Ureter (tissue), 1 donor: ENCODE data around the gene PXK. TPM values are rescaled to one million over a fixed set of nuclear protein-coding genes. Genes with fewer than 3 reads are reported as not detected.
"Not testable (repeated sequence)": the region's sequence is repeated elsewhere in the genome, so short reads cannot be mapped to it uniquely, and the experiment has no call there.

Experiments used
- DNase-seq: peaks from one replicate; pipeline ENCODE4 v3.0.0-alpha.2; 2020; ENCODE audit warnings: low spot score
- total RNA-seq: library from RNA; stranded (reverse); gene quantifications from one replicate; pipeline ENCODE4 v1.2.4, GENCODE V29; 2023
- donor health status: DM: yes; HTN: yes; CAD: no.

The PXK gene
- total RNA-seq, 1 donor from 2014 or later: 26.8 TPM

GRCh38 chr3:58323529-58324390 is 8.9 kb upstream of the PXK start:
- DNase-seq: no peak

GRCh38 chr3:58324391-58325390 is 8.0 kb upstream of the PXK start:
- DNase-seq: no peak

GRCh38 chr3:58325525-58325992 is 7.1 kb upstream of the PXK start:
- DNase-seq: no peak

- DNase-seq: no peak
Measured at GRCh38 chr3:58326267-58326900, 6.3 kb upstream of the PXK start.

GRCh38 chr3:58329150-58329921 is 3.4 kb upstream of the PXK start:
- no peak for DNase-seq

GRCh38 chr3:58329922-58330413 is 2.7 kb upstream of the PXK start:
- DNase-seq: no peak

- no peak for DNase-seq
Measured at GRCh38 chr3:58331593-58332152, 1.0 kb upstream of the PXK start.

GRCh38 chr3:58333206-58334012 is 717 bp downstream of the PXK start:
- no peak for DNase-seq

- DNase-seq: no peak
Measured at GRCh38 chr3:58334013-58334321, 1.3 kb downstream of the PXK start.

GRCh38 chr3:58334506-58334884 is 1.8 kb downstream of the PXK start:
- DNase-seq: no peak

- DNase-seq: no peak
Measured at GRCh38 chr3:58335652-58335947, 2.9 kb downstream of the PXK start.

GRCh38 chr3:58336135-58336882 is 3.6 kb downstream of the PXK start:
- no peak for DNase-seq

- DNase-seq: no peak
Measured at GRCh38 chr3:58337190-58337589, 4.5 kb downstream of the PXK start.

- DNase-seq: not testable (repeated sequence)
Measured at GRCh38 chr3:58339146-58339545, 6.5 kb downstream of the PXK start.

GRCh38 chr3:58340594-58341244 is 8.0 kb downstream of the PXK start:
- DNase-seq: no peak

GRCh38 chr3:58341376-58341775 is 8.7 kb downstream of the PXK start:
- DNase-seq: no peak

GRCh38 chr3:58342676-58343075 is 10.0 kb downstream of the PXK start:
- DNase-seq: no peak

GRCh38 chr3:58345457-58345856 is 12.8 kb downstream of the PXK start:
- no peak for DNase-seq

GRCh38 chr3:58346368-58346767 is 13.7 kb downstream of the PXK start:
- DNase-seq: no peak
